Panc1 (cell line): ENCODE measurements around the gene CEACAM21.

Experiments used
- TCF7L2 ChIP-seq: IDR thresholded peaks from 2 replicates; pipeline ENCODE4 v1.6.1; 2011; ENCODE audit warnings: mild to moderate bottlenecking, low read depth, low read length, inconsistent platforms
- TF ChIP-seq, protein P1 (sequence below): fragments of 450-650 bp; IDR thresholded peaks from 2 replicates; pipeline ENCODE4 v1.5.1; 2017; ENCODE audit warnings: mild to moderate bottlenecking
- TF ChIP-seq, protein P2 (sequence below), 2 experiments: IDR thresholded peaks; 2 replicates each; pipeline ENCODE4 v1.6.1; 2011 to 2012; ENCODE audit warnings: low read depth in 2 of 2, control low read depth in 1 of 2, low read length in 1 of 2, mild to moderate bottlenecking in 1 of 2, moderate library complexity in 1 of 2; ENCODE audit not compliant: insufficient read depth in 1 of 2

DNA sequence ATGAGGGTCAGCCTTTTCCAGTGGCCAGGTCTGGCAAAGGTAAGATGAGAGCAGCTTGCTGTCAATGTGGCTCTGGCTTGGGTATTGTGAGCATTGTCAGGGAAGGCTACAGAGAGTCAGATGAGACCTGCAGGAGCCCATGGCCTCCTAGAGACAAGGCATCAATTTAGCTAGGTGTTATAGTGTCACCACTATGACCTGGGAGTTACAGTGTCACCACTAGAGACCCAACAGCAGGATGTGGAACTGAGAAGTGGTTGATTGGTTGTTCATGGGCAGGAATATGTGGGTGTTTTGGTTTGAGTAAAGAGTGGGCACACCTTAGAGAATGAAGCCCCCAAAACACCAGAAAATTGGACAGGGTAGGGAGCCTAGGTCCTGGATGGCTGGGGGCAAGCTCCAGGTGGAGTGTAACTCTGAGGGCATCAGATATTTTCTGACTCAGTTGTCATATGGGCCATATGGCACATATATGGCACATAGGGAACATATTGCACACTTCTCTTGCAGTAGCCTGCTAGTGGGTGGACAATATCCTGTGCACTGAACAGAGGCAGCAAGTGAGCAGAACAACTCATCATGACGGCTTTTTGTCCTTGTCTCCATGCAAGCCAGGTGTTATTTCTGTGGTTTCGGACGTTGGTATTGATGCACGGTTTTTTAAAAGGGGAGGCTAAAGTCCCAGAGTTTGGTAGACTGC lies 46.3 kb upstream of the CEACAM21 start:
- TF ChIP-seq, protein P1, sequence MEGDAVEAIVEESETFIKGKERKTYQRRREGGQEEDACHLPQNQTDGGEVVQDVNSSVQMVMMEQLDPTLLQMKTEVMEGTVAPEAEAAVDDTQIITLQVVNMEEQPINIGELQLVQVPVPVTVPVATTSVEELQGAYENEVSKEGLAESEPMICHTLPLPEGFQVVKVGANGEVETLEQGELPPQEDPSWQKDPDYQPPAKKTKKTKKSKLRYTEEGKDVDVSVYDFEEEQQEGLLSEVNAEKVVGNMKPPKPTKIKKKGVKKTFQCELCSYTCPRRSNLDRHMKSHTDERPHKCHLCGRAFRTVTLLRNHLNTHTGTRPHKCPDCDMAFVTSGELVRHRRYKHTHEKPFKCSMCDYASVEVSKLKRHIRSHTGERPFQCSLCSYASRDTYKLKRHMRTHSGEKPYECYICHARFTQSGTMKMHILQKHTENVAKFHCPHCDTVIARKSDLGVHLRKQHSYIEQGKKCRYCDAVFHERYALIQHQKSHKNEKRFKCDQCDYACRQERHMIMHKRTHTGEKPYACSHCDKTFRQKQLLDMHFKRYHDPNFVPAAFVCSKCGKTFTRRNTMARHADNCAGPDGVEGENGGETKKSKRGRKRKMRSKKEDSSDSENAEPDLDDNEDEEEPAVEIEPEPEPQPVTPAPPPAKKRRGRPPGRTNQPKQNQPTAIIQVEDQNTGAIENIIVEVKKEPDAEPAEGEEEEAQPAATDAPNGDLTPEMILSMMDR, result no peak
- TF ChIP-seq TCF7L2, result no peak
- TF ChIP-seq, protein P2, sequence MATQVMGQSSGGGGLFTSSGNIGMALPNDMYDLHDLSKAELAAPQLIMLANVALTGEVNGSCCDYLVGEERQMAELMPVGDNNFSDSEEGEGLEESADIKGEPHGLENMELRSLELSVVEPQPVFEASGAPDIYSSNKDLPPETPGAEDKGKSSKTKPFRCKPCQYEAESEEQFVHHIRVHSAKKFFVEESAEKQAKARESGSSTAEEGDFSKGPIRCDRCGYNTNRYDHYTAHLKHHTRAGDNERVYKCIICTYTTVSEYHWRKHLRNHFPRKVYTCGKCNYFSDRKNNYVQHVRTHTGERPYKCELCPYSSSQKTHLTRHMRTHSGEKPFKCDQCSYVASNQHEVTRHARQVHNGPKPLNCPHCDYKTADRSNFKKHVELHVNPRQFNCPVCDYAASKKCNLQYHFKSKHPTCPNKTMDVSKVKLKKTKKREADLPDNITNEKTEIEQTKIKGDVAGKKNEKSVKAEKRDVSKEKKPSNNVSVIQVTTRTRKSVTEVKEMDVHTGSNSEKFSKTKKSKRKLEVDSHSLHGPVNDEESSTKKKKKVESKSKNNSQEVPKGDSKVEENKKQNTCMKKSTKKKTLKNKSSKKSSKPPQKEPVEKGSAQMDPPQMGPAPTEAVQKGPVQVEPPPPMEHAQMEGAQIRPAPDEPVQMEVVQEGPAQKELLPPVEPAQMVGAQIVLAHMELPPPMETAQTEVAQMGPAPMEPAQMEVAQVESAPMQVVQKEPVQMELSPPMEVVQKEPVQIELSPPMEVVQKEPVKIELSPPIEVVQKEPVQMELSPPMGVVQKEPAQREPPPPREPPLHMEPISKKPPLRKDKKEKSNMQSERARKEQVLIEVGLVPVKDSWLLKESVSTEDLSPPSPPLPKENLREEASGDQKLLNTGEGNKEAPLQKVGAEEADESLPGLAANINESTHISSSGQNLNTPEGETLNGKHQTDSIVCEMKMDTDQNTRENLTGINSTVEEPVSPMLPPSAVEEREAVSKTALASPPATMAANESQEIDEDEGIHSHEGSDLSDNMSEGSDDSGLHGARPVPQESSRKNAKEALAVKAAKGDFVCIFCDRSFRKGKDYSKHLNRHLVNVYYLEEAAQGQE (IDR thresholded peaks at IDR 0.05; ENCODE audit: insufficient read depth in 1 of 2, low read depth in 2 of 2, low read length in 1 of 2), result no peak
